ENCODE data around the gene GRIK4. TPM values are rescaled to one million over a fixed set of nuclear protein-coding genes. Genes with fewer than 3 reads are reported as not detected.

Gene GRIK4
- total RNA-seq, 1 experiment from 2014 or later: not detected

GRCh38 chr11:120547316-120547715 is 35.8 kb downstream of the GRIK4 start:
- no peaks in the 10 kb centered on the region for H3K36me3 ChIP-seq (ENCODE audit: low read depth)
- no TSS peak for BruUV-seq (replicated peaks)
- no peak for TF ChIP-seq EZH2 (IDR thresholded peaks at IDR 0.05; ENCODE audit: low read depth)
- TF ChIP-seq CTCF (conservative IDR thresholded peaks at IDR 0.05): no peak
- H2AFZ ChIP-seq: no peak overlapping the region
- H3K27ac ChIP-seq: 0 out of 2 replicates have a peak overlapping the region, but pooled peaks have one; percentile 13
- H3K4me2 ChIP-seq: peak overlapping the region; percentile 41; the same call in 1 of the 2 replicates
- H3K4me3 ChIP-seq: no peak overlapping the region
- peaks cover 24% of the 10 kb centered on the region for H3K4me1 ChIP-seq (replicated peaks; ENCODE audit: insufficient read depth)
- CTCF ChIA-PET: no interaction called here
- no peaks in the 10 kb centered on the region for H4K20me1 ChIP-seq (ENCODE audit: insufficient read depth)
- POLR2A ChIA-PET (ENCODE audit: unreplicated experiment): interaction anchor here (0.6 kb wide), 1 partner anchor 425 kb away, joined by 5 read pairs; no protein-coding TSS in a partner anchor
- peaks cover 11% of the 10 kb centered on the region; the same call in 1 of the 2 replicates for H3K27me3 ChIP-seq (ENCODE audit: insufficient read depth, low read depth)
- intact Hi-C loops (cut with micrococcal nuclease; ENCODE audit: unreplicated experiment): loop anchor here (10.0 kb wide), 1 partner anchor 917 kb away; no protein-coding TSS in a partner anchor
- no peaks in the 10 kb centered on the region for H3K9me2 ChIP-seq (ENCODE audit: insufficient read depth)
- no peak for DNase-seq
- H3K79me2 ChIP-seq (ENCODE audit: low read depth): no peaks in the 10 kb centered on the region
- H3F3A ChIP-seq (ENCODE audit: insufficient read depth, low read depth): peaks cover 13% of the 10 kb centered on the region
- 0 out of 2 replicates have a peak, but pooled peaks cover under 1% of the 10 kb centered on the region for H3K9me3 ChIP-seq (ENCODE audit: insufficient read depth, low read depth)

- Histone ChIP-seq H3K27ac (no peak overlapping the region), H3F3A (ENCODE audit: insufficient read depth, low read depth) (peaks cover 13% of the 10 kb centered on the region), H4K20me1 (ENCODE audit: insufficient read depth) (no peaks in the 10 kb centered on the region), H2AFZ (no peak overlapping the region), H3K27me3 (ENCODE audit: insufficient read depth, low read depth) (0 out of 2 replicates have a peak, but pooled peaks cover 13% of the 10 kb centered on the region), H3K9me3 (ENCODE audit: insufficient read depth, low read depth) (no peaks in the 10 kb centered on the region), H3K4me3 (no peak overlapping the region), H3K4me2 (peak overlapping the region; percentile 41), H3K9me2 (ENCODE audit: insufficient read depth) (no peaks in the 10 kb centered on the region), H3K79me2 (ENCODE audit: low read depth) (no peaks in the 10 kb centered on the region), H3K4me1 (replicated peaks; ENCODE audit: insufficient read depth) (peaks cover 24% of the 10 kb centered on the region), H3K36me3 (ENCODE audit: low read depth) (no peaks in the 10 kb centered on the region)
- POLR2A ChIA-PET (ENCODE audit: unreplicated experiment): interaction anchor here (0.6 kb wide), 1 partner anchor 426 kb away, joined by 5 read pairs; no protein-coding TSS in a partner anchor
- DNase-seq: peak; percentile 88 to 92
- no TSS peak for BruUV-seq (replicated peaks)
- TF ChIP-seq EZH2 (IDR thresholded peaks at IDR 0.05; ENCODE audit: low read depth) (no peak), CTCF (conservative IDR thresholded peaks at IDR 0.05) (no peak; the same call in 1 of the 2 replicates)
- CTCF ChIA-PET: no interaction called here
- intact Hi-C loops (cut with micrococcal nuclease; ENCODE audit: unreplicated experiment): loop anchor here (10.0 kb wide), 1 partner anchor 917 kb away; no protein-coding TSS in a partner anchor
These were observed 36.5 kb downstream of the GRIK4 start for GRCh38 chr11:120547811-120548681.

- Histone ChIP-seq H4K20me1 (ENCODE audit: insufficient read depth) (no peaks in the 10 kb centered on the region), H2AFZ (no peak overlapping the region), H3K27ac (no peak overlapping the region), H3K4me1 (replicated peaks; ENCODE audit: insufficient read depth) (peaks cover 24% of the 10 kb centered on the region), H3K27me3 (ENCODE audit: insufficient read depth, low read depth) (0 out of 2 replicates have a peak, but pooled peaks cover 13% of the 10 kb centered on the region), H3K9me3 (ENCODE audit: insufficient read depth, low read depth) (no peaks in the 10 kb centered on the region), H3F3A (ENCODE audit: insufficient read depth, low read depth) (peaks cover 13% of the 10 kb centered on the region), H3K9me2 (ENCODE audit: insufficient read depth) (no peaks in the 10 kb centered on the region), H3K4me2 (no peak overlapping the region), H3K36me3 (ENCODE audit: low read depth) (no peaks in the 10 kb centered on the region), H3K4me3 (no peak overlapping the region), H3K79me2 (ENCODE audit: low read depth) (no peaks in the 10 kb centered on the region)
- DNase-seq: no peak
- ChIA-PET CTCF (no interaction called here), POLR2A (ENCODE audit: unreplicated experiment) (no interaction called here)
- intact Hi-C loops (cut with micrococcal nuclease; ENCODE audit: unreplicated experiment): loop anchor here (10.0 kb wide), 1 partner anchor 916 kb away; no protein-coding TSS in a partner anchor
- TF ChIP-seq EZH2 (IDR thresholded peaks at IDR 0.05; ENCODE audit: low read depth) (no peak), CTCF (conservative IDR thresholded peaks at IDR 0.05) (no peak; the same call in 1 of the 2 replicates)
- no TSS peak for BruUV-seq (replicated peaks)
These were observed 37.2 kb downstream of the GRIK4 start for GRCh38 chr11:120548682-120549209.
